ENCODE measurements around the gene GLI1.
A peak's percentile ranks its signal among the peaks of the same experiment; 100 is the strongest.

GLI1 gene

GRCh38 chr12:57461276-57461916, 1.8 kb downstream of the GLI1 start:
- DNase-seq (ENCODE audit: low read depth): no peak

GRCh38 chr12:57461917-57462250, 2.3 kb downstream of the GLI1 start:
- no peak for DNase-seq (ENCODE audit: low read depth)

- peak; percentile 76 for DNase-seq (ENCODE audit: low read depth)
Measured at GRCh38 chr12:57462251-57462911, 2.8 kb downstream of the GLI1 start.

- DNase-seq (ENCODE audit: low read depth): no peak
Measured at GRCh38 chr12:57462912-57463253, 3.3 kb downstream of the GLI1 start.

- no peak for DNase-seq (ENCODE audit: low read depth)
Measured at GRCh38 chr12:57464569-57464968, 5.0 kb downstream of the GLI1 start.

- no peak for DNase-seq (ENCODE audit: low read depth)
Measured at GRCh38 chr12:57465030-57465746, 5.6 kb downstream of the GLI1 start.

- DNase-seq (ENCODE audit: low read depth): no peak
Measured at GRCh38 chr12:57465747-57466505, 6.3 kb downstream of the GLI1 start.

- no peak for DNase-seq (ENCODE audit: low read depth)
Measured at GRCh38 chr12:57467212-57467874, 7.8 kb downstream of the GLI1 start.

GRCh38 chr12:57467915-57468314, 8.3 kb downstream of the GLI1 start:
- no peak for DNase-seq (ENCODE audit: low read depth)

GRCh38 chr12:57469296-57470164, 9.9 kb downstream of the GLI1 start:
- DNase-seq (ENCODE audit: low read depth): no peak

GRCh38 chr12:57470286-57470969, 10.8 kb downstream of the GLI1 start:
- no peak for DNase-seq (ENCODE audit: low read depth)

GRCh38 chr12:57470970-57471656, 11.5 kb downstream of the GLI1 start:
- no peak for DNase-seq (ENCODE audit: low read depth)

- DNase-seq (ENCODE audit: low read depth): no peak
Measured at GRCh38 chr12:57471661-57472060, 12.1 kb downstream of the GLI1 start.

- no peak for DNase-seq (ENCODE audit: low read depth)
Measured at GRCh38 chr12:57472391-57472790, 12.8 kb downstream of the GLI1 start.

- no peak for DNase-seq (ENCODE audit: low read depth)
Measured at GRCh38 chr12:57473392-57473791, 13.8 kb downstream of the GLI1 start.

- no peak for DNase-seq (ENCODE audit: low read depth)
Measured at GRCh38 chr12:57473886-57474285, 14.3 kb downstream of the GLI1 start.

- DNase-seq (ENCODE audit: low read depth): no peak
Measured at GRCh38 chr12:57474430-57474829, 14.8 kb downstream of the GLI1 start.

GRCh38 chr12:57474862-57475261, 15.3 kb downstream of the GLI1 start:
- DNase-seq (ENCODE audit: low read depth): no peak

- DNase-seq (ENCODE audit: low read depth): no peak
Measured at GRCh38 chr12:57475271-57476161, 15.9 kb downstream of the GLI1 start.

Measured in activated T-helper 1 cell treated with Interleukin-2 at 50 U/mL for 16 hours (primary cell).